ENCODE results near the gene FAM193A.
A peak's percentile ranks its signal among the peaks of the same experiment; 100 is the strongest.
"Not testable (repeated sequence)": the region's sequence is repeated elsewhere in the genome, so short reads cannot be mapped to it uniquely, and the experiment has no call there.

FAM193A gene

DNA sequence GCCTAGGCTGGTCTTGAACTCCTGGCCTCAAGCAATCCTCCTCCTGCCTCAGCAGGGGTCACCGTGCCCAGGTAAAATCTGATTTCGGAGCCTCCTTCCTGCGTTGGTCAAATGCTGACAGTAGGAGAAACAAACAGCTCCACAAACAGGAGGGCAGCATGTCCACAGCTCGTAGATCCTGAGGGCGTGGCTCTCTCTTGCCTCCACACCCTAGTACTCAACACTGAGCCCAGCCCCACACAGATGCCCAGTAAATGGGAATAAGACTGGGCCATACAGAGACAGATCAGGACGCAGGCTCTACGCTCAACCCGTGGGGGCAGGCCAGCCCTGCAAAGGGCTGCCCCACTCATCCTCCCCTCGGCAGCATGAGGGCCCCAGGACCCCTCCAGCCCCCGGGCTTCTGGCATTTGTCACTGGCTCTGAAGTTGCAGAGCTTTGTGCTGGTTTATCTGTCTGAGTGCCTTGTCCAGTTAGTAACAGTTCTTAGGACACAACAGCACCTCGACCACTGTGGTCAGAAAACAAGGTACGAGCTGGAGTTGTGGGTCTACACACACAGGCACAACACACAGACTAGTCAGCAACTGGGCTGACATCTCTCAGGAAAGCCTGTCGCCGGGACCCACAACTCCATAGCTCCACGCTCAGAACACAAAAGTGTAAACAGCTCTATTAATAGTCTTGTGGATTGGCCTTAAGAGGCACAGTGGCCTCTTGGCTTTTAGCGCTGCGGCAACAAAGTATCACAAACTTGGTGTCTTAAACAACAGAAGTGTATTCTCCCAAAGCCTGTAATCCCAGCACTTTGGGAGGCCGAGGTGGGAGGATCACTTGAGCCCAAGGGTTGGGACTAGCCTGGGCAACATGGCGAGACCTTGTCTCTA lies 214.5 kb downstream of the FAM193A start:
- no peak for DNase-seq (ENCODE audit: low read depth in 2 of 2)

DNA sequence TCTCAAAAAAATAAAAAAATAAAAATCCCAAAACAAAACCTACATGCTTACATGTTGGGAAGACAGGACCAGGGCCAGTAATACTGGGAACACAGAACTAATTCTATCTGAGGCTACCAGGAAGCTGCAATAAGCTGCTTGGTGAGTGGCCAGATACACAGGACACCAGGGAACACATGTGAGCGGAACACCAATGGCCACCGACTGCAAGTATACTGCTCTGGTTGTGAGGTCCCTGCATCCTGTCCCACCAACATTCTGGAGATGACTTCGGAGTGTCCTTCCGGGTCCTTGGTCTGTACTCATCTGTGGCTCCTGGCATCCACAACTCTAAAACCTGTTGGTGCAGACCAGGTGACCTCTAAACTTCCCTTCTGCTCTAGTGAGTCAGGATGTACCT lies 217.0 kb downstream of the FAM193A start:
- DNase-seq (ENCODE audit: low read depth in 2 of 2), result no peak

DNA sequence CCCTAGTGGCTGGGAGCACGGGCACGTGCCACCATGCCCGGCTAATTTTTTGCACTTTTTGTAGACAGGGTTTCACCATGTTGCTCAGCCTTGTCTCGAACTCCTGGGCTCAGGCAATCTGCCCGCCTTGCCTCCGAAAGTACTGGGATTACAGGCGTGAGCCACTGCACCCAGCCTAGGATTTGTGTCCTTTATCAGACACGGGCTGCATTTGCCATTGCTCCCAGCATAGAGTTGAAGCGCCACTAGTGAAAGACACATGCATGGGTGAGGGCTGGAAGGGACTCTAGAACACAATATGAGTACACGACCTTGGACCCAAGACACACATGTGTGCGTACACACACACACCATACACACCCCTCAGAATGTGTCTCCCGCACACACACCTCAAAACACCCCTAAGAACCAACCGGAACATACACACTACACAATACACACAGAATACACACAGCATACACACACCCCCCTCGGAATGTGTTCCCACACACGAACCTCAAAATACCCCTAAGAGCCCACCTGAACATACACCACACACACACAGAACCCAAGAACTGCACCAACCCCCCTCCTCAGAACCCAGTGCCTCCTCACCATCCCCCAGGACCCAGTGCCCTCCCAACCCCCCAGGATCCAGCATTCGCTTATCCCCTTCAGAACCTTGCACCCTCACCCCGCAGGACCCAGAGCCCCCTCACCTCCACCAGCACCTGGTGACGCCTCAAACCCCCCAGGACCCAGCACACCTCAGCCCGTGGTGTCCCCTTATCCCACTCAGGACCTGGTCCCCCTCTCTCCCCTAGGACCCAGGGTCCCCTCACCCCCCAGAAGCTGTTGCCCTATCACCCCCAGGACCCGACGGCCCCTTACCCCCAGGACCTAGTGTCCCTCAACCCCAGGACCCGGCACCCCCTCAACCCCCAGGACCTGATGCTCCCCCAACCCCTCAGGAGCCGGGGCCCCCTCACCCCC lies 218.7 kb downstream of the FAM193A start:
- DNase-seq (ENCODE audit: low read depth in 2 of 2), result no peak

- peak; percentile 41 to 49 for DNase-seq (ENCODE audit: low read depth in 2 of 2)
These were observed 219.6 kb downstream of the FAM193A start, which contains the start of gene TNIP2 for GRCh38 chr4:2755821-2756690. Gene TNIP2 (minus strand): TSS chr4:2756336. CDS start chr4:2756289, 47 bp downstream.

DNA sequence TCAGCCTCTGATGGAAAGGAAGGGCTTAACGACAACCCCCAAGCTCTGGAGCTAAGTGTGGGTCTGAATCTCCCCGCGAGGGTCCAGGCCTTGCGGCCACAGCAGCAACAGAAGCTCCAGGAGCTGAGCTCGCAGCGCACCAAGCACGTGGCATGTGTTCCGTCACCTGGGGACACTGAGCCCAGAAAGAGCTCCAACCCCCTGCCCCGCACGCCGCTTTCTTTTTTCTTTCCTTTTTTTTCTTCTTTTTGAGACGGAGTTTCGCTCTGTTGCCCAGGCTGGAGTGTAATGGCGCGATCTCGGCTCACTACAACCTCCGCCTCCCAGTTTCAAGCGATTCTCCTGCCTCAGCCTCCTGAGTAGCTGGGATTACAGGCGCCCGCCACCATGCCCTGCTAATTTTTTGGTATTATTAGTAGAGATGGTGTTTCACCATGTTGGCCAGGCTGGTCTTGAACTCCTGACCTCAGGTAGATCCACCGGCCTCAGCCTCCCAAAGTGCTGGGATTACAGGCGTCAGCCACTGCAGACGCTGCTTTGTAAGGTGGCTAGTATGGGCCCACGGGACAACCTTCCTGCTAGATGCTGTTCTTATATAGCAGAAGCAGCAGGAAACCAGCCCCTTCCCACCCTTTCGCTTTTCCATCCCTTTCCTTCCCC lies 220.4 kb downstream of the FAM193A start:
- no peak for DNase-seq (ENCODE audit: low read depth in 2 of 2)

GRCh38 chr4:2757426-2757825 lies 221.0 kb downstream of the FAM193A start:
- no peak for DNase-seq (ENCODE audit: low read depth in 2 of 2)

DNA sequence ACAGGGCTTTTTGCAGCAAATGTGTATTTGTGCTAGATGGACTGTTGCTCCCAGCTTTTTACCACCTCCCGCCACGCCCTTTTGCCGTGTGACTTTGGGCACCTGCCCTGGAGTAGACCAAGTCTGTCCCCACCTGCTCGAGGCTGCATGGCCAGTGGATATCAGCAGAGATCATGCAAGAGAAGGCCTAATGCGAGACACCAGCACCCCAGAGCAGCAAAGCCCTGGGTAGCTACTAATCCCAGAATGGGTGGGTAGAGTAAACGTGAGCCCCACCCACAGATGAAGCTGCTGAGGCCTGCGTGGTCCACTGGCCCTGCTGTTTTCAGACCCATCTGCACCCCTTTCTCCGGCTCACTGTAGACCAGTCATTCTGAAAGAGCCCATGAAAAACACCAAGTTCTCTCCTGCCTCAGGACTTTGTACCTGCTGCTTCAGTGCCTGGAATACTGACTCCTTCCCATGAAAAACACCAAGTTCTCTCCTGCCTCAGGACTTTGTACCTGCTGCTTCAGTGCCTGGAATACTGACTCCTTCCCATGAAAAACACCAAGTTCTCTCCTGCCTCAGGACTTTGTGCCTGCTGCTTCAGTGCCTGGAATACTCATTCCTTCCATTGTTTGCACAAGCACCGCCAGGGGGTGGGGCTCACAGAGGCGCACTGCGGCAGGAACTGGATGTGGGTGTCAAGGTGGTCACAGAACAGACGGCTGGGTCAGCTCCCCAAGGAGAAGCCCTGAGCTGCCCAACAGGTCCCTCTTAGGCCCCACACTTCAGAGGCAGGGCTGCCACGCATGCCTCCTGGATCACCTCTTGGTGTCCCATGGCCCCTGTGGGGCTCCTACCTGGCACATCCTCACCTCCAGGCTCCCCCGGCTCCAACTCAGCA lies 224.8 kb downstream of the FAM193A start:
- DNase-seq (ENCODE audit: low read depth in 2 of 2), result no peak

GRCh38 chr4:2762048-2762447 lies 225.6 kb downstream of the FAM193A start:
- no peak for DNase-seq (ENCODE audit: low read depth in 2 of 2)

DNA sequence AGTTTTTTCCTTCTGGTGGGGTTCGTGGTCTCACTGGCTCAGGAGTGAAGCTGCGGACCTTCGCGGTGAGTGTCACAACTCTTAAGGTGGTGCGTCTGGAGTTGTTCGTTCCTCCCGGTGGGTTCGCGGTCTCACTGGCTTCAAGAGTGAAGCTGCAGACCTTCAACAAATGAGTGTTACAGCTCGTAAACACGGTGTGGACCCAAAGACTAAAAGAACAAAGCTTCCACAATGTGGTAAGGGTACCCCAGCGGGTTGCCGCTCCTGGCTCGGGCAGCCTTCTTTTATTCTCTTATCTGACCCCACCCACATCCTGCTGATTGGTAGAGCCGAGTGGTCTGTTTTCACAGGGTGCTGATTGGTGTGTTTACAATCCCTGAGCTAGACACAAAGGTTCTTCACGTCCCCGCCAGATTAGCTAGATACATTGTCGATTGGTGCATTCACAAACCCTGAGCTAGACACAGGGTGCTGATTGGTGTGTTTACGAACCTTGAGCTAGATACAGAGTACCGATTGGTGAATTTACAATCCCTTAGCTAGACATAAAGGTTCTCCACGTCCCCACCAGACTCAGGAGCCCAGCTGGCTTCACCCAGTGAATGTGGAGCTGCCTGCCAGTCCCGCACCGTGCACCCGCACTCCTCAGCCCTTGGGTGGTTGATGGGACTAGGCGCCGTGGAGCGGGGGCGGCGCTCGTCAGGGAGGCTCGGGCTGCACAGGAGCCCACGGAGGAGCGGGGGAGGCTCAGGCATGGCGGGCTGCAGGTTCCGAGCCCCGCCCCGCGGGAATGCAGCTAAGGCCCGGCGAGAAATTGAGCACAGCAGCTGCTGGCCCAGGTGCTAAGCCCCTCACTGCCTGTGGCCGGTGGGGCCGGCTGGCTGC lies 226.3 kb downstream of the FAM193A start:
- not testable (repeated sequence) for DNase-seq (ENCODE audit: low read depth in 2 of 2)

DNA sequence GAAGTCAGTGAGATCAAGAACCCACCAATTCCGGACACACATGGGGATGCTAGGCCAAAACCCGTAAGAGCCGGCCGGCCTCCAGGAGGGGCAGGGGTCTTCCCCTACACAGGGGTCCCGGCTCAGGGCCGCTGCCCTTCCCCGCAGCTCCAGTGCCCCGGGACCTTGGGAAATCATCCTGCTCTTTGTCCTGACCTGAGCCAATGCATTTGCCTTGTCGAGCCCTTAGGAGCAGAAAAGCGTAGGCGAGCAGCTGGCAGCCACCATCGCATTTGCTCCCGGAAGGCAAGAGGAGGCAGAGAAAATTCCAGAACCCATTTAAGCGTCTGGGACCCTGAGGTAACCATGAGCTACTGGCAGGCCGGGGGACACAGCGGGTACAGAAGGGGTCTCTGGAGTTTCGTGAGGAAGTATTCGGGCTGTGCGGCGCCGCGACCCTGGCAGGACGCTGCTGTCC lies 227.1 kb downstream of the FAM193A start:
- no peak for DNase-seq (ENCODE audit: low read depth in 2 of 2)

GRCh38 chr4:2765832-2766526 lies 229.5 kb downstream of the FAM193A start:
- no peak for DNase-seq (ENCODE audit: low read depth in 2 of 2)

DNA sequence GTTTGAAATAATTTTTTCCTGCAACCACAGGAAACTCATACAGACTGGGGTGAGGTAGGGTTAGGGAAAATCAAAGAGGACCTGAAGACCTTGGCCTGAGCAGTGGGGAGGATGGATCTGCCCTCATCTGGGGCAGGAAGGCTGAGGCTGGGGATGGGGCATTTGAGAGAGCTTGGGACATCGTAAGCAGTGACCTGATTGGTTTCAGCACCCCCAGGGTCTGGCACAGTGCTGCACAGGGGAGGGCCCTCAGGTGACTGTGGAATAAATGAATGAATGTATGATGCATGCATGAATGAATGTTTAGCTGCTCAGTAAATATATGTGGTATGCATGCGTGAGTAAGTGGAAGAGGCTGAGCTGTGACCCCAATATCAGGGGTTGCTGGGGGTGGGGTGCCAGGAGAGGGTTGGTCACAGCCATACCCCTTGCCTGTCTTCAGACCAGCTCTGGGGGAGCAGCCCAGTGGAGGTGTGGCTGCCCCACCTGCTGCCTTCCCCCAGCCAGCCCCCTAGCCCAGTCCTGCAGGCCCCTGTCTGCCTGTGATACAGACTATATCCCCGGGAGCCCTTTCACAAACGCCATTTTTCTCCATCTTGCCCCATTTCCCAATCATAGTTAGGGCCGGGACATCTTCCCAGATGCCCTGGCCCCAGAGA lies 230.7 kb downstream of the FAM193A start:
- no peak for DNase-seq (ENCODE audit: low read depth in 2 of 2)

GRCh38 chr4:2767705-2768074 lies 231.2 kb downstream of the FAM193A start:
- DNase-seq (ENCODE audit: low read depth in 2 of 2), result no peak

- DNase-seq (ENCODE audit: low read depth in 2 of 2), result no peak
These were observed 231.7 kb downstream of the FAM193A start for GRCh38 chr4:2768124-2768523.

DNA sequence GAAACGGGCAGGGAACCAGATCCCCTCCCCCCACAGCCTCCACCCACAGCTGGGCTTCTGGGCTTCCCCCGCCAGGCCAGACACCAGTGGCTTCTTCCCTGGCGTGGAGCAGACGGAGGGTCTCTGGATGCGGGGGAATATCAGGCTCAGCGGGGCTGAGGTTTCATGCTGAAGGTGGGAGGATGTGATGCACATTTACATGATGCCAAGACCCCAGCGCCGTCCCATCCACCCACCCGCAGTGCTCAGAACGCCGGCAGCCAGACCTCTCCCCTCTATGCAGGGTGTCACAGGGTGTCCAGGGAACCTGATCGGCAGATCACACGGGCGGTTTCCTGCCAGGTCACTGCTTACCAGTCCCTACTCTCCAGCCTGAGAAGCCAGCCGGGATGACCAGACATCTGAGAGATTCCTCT lies 232.5 kb downstream of the FAM193A start:
- DNase-seq (ENCODE audit: low read depth in 2 of 2), result no peak

GRCh38 chr4:2771264-2771663 lies 234.8 kb downstream of the FAM193A start:
- no peak for DNase-seq (ENCODE audit: low read depth in 2 of 2)

- DNase-seq (ENCODE audit: low read depth in 2 of 2), result not testable (repeated sequence)
These were observed 244.2 kb downstream of the FAM193A start for GRCh38 chr4:2780643-2781042.

GRCh38 chr4:2781911-2782310 lies 245.5 kb downstream of the FAM193A start:
- no peak for DNase-seq (ENCODE audit: low read depth in 2 of 2)
